SK-N-MC (cell line): ENCODE results near the gene DBN1.
"Not testable (repeated sequence)": the region's sequence is repeated elsewhere in the genome, so short reads cannot be mapped to it uniquely, and the experiment has no call there.

ENCODE experiments used
- DNase-seq: peaks from one replicate; pipeline ENCODE4 v3.0.0-alpha.2; 2011; ENCODE audit warnings: low read depth, low spot score
- H3K27ac ChIP-seq: fragments of 200-600 bp; sonication (generic); 2 replicates; pipeline ENCODE4 v1.5.1; 2016; ENCODE audit warnings: mixed run types
- H3K36me3 ChIP-seq: fragments of 200-600 bp; sonication (generic); 2 replicates; pipeline ENCODE4 v1.6.1; 2017; ENCODE audit warnings: antibody characterized with exemption, low read length, mixed read lengths; ENCODE audit not compliant: insufficient read depth
- H3K4me3 ChIP-seq: fragments of 200-600 bp; sonication (generic); 2 replicates; pipeline ENCODE4 v1.5.1; 2016
- H3K9ac ChIP-seq: fragments of 200-600 bp; sonication (generic); 2 replicates; pipeline ENCODE4 v1.8.0; 2017; ENCODE audit warnings: mixed run types, mixed read lengths; ENCODE audit not compliant: insufficient read length
- H3K9me3 ChIP-seq: fragments of 200-600 bp; sonication (generic); 2 replicates; pipeline ENCODE4 v1.6.1; 2017; ENCODE audit warnings: low read depth, mild to moderate bottlenecking, antibody characterized with exemption, low read length, moderate library complexity, mixed read lengths
- EZH2 ChIP-seq: fragments of 200-600 bp; sonication (generic); IDR thresholded peaks from one replicate; pipeline ENCODE4 v1.6.1; 2017; ENCODE audit warnings: antibody characterized with exemption
- FOXP2 ChIP-seq: optimal IDR thresholded peaks from 2 replicates; pipeline ENCODE3; 2011; ENCODE audit warnings: mild to moderate bottlenecking, moderate library complexity; ENCODE audit not compliant: insufficient read depth; ENCODE audit errors: extremely low read length, control extremely low read depth
- POLR2AphosphoS5 ChIP-seq: IDR thresholded peaks from 2 replicates; pipeline ENCODE4 v1.6.1; 2012; ENCODE audit warnings: mild to moderate bottlenecking, low read depth, low read length, borderline replicate concordance

The DBN1 gene

GRCh38 chr5:177421062-177421798, 52.2 kb downstream of the DBN1 start:
- Histone ChIP-seq H3K9me3 (no peaks in the 10 kb centered on the region), H3K27ac (no peak overlapping the region), H3K9ac (no peak overlapping the region), H3K4me3 (no peak overlapping the region), H3K36me3 (no peaks in the 10 kb centered on the region)
- no peak for DNase-seq
- TF ChIP-seq POLR2AphosphoS5 = no peak
- no peak for TF ChIP-seq FOXP2
- TF ChIP-seq EZH2 = no peak

DNA sequence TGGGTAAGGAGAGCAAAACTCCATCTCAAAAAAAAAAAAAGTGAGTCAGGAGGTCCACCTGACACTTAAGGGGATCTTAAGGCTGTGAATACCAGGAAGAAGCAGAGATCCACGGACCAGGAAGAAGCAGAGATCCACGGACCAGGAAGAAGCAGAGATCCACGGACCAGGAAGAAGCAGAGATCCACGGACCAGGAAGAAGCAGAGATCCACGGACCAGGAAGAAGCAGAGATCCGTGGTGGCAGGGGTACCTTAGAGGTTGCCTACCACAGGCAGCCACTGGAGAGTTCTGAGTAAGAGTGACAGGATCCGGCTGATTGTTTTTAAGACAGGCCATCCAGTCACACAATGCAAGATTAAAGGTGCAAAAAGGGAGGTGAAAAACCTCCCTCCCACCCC, 53.0 kb downstream of the DBN1 start:
- not testable (repeated sequence) for H3K9ac ChIP-seq, H3K4me3 ChIP-seq, H3K36me3 ChIP-seq, H3K27ac ChIP-seq, H3K9me3 ChIP-seq, DNase-seq

DNA sequence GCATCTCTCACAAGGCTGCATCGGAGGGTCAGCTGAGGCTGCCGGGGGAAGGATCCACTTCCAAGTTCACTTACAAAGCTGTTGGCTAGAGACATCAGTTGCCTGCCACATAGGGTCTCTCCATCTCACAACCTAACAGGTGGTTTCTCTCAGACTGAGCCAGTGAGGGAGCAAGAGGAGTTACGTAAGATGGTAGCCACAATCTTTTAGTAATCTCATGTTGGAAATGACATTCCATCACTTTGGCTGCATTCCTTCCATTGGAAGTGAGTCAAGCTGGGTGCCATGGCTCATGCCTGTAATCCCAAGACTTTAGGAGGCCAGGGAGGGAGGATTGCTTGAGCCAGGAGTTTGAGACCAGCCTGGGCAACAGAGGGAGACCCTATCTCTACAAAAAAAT, 54.4 kb downstream of the DBN1 start:
- no peak for TF ChIP-seq FOXP2
- no peak for TF ChIP-seq EZH2
- TF ChIP-seq POLR2AphosphoS5 = no peak
- no peak for DNase-seq

DNA sequence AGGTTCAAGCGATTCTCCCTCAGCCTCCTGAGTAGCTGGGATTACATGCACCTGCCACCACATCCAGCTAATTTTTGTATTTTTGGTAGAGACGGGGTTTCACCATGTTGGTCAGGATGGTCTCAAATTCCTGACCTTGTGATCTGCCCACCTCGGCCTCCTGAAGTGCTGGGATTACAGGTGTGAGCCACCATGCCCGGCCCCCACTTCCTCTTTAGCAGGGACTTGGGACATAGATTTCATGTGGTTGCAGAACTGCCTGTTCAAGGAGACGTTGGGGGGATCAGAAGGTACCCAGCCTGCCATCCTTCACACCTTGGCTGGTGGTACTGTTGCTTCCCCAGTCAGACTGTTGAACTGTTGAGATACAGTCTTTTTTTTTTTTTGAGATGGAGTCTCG, 56.4 kb downstream of the DBN1 start:
- not testable (repeated sequence) for H3K9ac ChIP-seq, H3K27ac ChIP-seq, DNase-seq, H3K36me3 ChIP-seq, H3K4me3 ChIP-seq, H3K9me3 ChIP-seq

More for the DNA sequence above, 54.4 kb downstream of the DBN1 start:
- Histone ChIP-seq H3K27ac (no peak overlapping the region), H3K4me3 (no peak overlapping the region), H3K9me3 (no peaks in the 10 kb centered on the region), H3K36me3 (no peaks in the 10 kb centered on the region), H3K9ac (no peak overlapping the region)

GRCh38 chr5:177414481-177414880, 59.0 kb downstream of the DBN1 start:
- TF ChIP-seq POLR2AphosphoS5 = no peak
- TF ChIP-seq EZH2 = no peak
- no peak for TF ChIP-seq FOXP2
- DNase-seq = no peak
- Histone ChIP-seq H3K4me3 (no peak overlapping the region), H3K36me3 (no peaks in the 10 kb centered on the region), H3K27ac (no peak overlapping the region), H3K9ac (no peak overlapping the region), H3K9me3 (no peaks in the 10 kb centered on the region)

DNA sequence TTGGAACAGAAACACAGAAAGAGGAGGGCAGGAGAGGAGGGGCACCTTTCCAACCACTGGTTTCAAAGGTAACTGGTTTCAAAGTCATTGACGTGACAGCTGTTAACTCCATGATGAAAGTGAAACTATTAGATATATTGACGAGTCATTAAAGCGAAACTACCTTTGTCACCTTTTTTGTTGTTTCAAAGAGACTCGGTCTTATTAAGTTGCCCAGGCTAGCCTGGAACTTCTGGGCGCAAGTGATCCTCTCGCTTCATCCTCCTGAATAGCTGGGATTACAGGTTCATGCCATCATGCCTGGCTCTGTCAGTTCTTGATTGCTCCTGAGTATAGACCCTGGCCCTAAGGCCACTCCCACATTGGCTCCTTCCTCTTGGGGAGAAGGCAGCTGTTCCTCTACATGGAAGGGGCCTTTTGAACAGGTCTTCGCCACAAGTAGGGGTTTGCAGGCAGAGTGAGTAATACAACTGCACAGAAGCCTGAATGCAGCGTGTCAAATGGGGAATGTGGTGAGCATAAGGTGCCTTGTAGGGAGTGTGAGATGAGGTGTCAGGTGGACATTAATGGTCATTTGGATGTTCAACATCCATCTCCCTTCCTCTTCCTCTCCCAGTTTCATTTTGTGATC, 60.7 kb downstream of the DBN1 start:
- Histone ChIP-seq H3K4me3 (no peak overlapping the region), H3K9ac (no peak overlapping the region), H3K27ac (no peak overlapping the region), H3K9me3 (no peaks in the 10 kb centered on the region), H3K36me3 (no peaks in the 10 kb centered on the region)
- no peak for DNase-seq
- no peak for TF ChIP-seq EZH2
- no peak for TF ChIP-seq FOXP2
- no peak for TF ChIP-seq POLR2AphosphoS5

DNA sequence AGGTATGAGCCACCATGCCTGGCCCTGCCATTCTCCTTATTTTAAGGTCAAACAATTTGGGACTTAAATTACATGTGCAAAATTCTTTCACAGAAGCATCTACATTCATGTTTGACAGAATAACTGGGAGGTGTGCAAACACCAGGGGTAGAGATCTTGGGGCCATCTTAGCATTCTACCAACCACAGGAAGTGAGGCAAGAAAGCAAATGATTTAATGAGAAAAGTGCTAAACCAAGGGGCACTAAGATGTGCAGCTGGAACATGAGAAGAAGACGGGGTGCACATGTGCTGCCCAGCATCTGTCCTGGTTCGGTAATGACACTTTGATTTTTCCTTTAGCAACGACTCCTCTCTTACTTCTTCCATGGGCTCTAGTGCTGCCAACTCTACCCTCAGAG, 62.9 kb downstream of the DBN1 start:
- no peak overlapping the region for H3K4me3 ChIP-seq
- DNase-seq = no peak
- TF ChIP-seq FOXP2 = no peak
- TF ChIP-seq EZH2 = no peak
- no peak for TF ChIP-seq POLR2AphosphoS5
- no peaks in the 10 kb centered on the region for H3K36me3 ChIP-seq
- H3K9me3 ChIP-seq = no peaks in the 10 kb centered on the region
- H3K9ac ChIP-seq = no peak overlapping the region
- no peak overlapping the region for H3K27ac ChIP-seq

DNA sequence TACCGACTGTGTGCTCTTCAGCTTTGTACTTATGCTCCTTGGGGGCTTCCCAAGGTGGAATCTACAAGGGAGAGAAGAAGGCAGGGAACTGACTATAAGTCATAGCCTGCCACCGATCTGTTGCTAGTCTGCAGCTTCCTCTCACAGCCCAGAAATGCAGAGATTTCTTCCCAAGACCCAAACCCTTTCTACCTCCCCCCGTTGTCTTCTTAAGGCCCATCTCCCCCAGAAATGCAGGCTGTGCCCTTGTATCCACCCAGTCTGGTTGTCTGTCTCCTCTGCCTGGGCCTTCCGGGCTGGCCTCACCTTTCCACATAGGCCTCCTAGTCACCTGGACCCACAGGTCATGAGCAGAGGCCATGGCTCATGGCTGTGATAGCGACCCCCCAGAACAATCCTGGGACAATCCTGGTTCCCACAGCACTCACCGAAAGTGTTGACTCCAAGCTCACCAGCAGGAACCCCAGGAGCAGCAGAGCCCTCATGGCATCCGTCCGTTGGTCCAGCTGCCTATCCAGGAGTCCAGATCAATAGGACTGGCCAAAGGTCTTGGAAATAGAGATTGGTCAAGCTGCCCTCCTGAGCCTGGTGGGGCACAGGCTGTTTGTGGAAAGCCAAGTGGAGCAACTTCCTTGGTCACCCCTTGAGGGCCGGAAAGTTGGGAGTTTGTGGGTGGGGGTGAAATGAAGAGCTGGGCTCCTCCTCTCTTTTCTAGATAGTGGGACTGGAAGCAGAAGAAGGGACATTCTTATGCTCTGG, 64.2 kb downstream of the DBN1 start, which contains the start of gene F12:
TSS of gene F12 (minus strand) at position 522 of the 759 bp plus-strand sequence. CDS start at position 485, 37 bp downstream.
- no peak within 1 kb of the TSS for H3K4me3 ChIP-seq
- H3K27ac ChIP-seq = no peak within 1 kb of the TSS
- no peaks in the 10 kb centered on the region for H3K9me3 ChIP-seq
- TF ChIP-seq EZH2 (no peak), POLR2AphosphoS5 (no peak), FOXP2 (no peak)
- H3K9ac ChIP-seq = no peak within 1 kb of the TSS
- no peak for DNase-seq
- H3K36me3 ChIP-seq = no peaks in the 10 kb centered on the region
